OCI-LY7 (cell line): ENCODE results near the gene NAB1. TPM values are rescaled to one million over a fixed set of nuclear protein-coding genes. Genes with fewer than 3 reads are reported as not detected.
"Not testable (repeated sequence)": the region's sequence is repeated elsewhere in the genome, so short reads cannot be mapped to it uniquely, and the experiment has no call there.

Source experiments
- BruUV-seq: library from RNA; stranded (reverse); fragments of 400-500 nt; replicated peaks from 2 replicates; lab custom pipeline; 2021; lab: Mats Ljungman, UMichigan
- CTCF ChIA-PET: fragments of 300-600 bp; sonication (Branson Sonifier 250); formaldehyde crosslinking; loops from one replicate; lab custom pipeline; 2022; ENCODE audit warnings: antibody characterized with exemption; ENCODE audit not compliant: unreplicated experiment; lab: Charles Lee
- POLR2A ChIA-PET: fragments of 300-600 bp; sonication (Branson Sonifier 250); formaldehyde crosslinking; loops from one replicate; lab custom pipeline; 2022; ENCODE audit warnings: antibody characterized with exemption; lab: Charles Lee
- DNase-seq: peaks from one replicate; pipeline ENCODE4 v3.0.0-alpha.2; 2015; ENCODE audit warnings: low spot score
- H2AFZ ChIP-seq: fragments of 200-600 bp; sonication (generic), shearing (Covaris generic); 2 replicates; pipeline ENCODE4 v1.6.1; 2014; ENCODE audit warnings: mild to moderate bottlenecking, antibody characterized with exemption, low read length, moderate library complexity
- H3K27ac ChIP-seq: fragments of 200-600 bp; sonication (generic); 2 replicates; pipeline ENCODE4 v1.5.1; 2014; ENCODE audit warnings: mixed run types, low read depth, mild to moderate bottlenecking, moderate library complexity, low read length, inconsistent platforms; ENCODE audit not compliant: poor library complexity, severe bottlenecking
- H3K36me3 ChIP-seq: fragments of 200-600 bp; sonication (generic); 2 replicates; pipeline ENCODE4 v1.6.1; 2014; ENCODE audit warnings: mild to moderate bottlenecking, antibody characterized with exemption, low read length, moderate library complexity, mixed read lengths; ENCODE audit not compliant: insufficient read depth
- H3K4me1 ChIP-seq: fragments of 200-600 bp; sonication (generic); 2 replicates; pipeline ENCODE4 v1.5.1; 2014; ENCODE audit warnings: mild to moderate bottlenecking, low read length; ENCODE audit not compliant: insufficient read depth, poor library complexity, severe bottlenecking
- H3K4me2 ChIP-seq: fragments of 200-600 bp; sonication (generic); 2 replicates; pipeline ENCODE4 v1.6.1; 2014; ENCODE audit warnings: mild to moderate bottlenecking, low read length
- H3K4me3 ChIP-seq: fragments of 200-600 bp; sonication (generic); 2 replicates; pipeline ENCODE4 v1.5.1; 2014; ENCODE audit warnings: mild to moderate bottlenecking, low read depth, low read length; ENCODE audit not compliant: poor library complexity, severe bottlenecking
- H3K79me2 ChIP-seq: fragments of 200-600 bp; sonication (generic); 2 replicates; pipeline ENCODE4 v1.6.1; 2016; ENCODE audit warnings: low read depth, mild to moderate bottlenecking, low read length, moderate library complexity, mixed read lengths; ENCODE audit not compliant: insufficient read depth
- H3K9me2 ChIP-seq: fragments of 200-600 bp; sonication (generic); 2 replicates; pipeline ENCODE4 v1.6.1; 2016; ENCODE audit warnings: mild to moderate bottlenecking, low read length, mixed read lengths; ENCODE audit not compliant: insufficient read depth
- H3K9me3 ChIP-seq: fragments of 200-600 bp; sonication (generic); 2 replicates; pipeline ENCODE4 v1.6.1; 2014; ENCODE audit warnings: mild to moderate bottlenecking, mixed run types, low read length, mixed read lengths
- H4K20me1 ChIP-seq: fragments of 200-600 bp; sonication (generic); 2 replicates; pipeline ENCODE4 v1.6.1; 2014; ENCODE audit warnings: mild to moderate bottlenecking, antibody characterized with exemption, low read length, moderate library complexity, mixed read lengths; ENCODE audit not compliant: insufficient read depth
- CTCF ChIP-seq: fragments of 200-600 bp; sonication (generic); conservative IDR thresholded peaks from 2 replicates; pipeline ENCODE4 v1.5.1; 2014; ENCODE audit warnings: mild to moderate bottlenecking, antibody characterized with exemption, low read length, moderate library complexity, mixed read lengths
- EZH2phosphoT487 ChIP-seq: fragments of 200-600 bp; sonication (generic); IDR thresholded peaks from 2 replicates; pipeline ENCODE4 v1.6.1; 2018; ENCODE audit warnings: low read depth, borderline replicate concordance, mild to moderate bottlenecking, mixed run types, antibody characterized with exemption, low read length, moderate library complexity, mixed read lengths
- intact Hi-C: fragments of 100-400 bp; cut with micrococcal nuclease; formaldehyde crosslinking; loops from one replicate; pipeline ENCODE4 v1.10.0; 2022; ENCODE audit not compliant: unreplicated experiment
- total RNA-seq, 2 experiments: library from RNA; depleted of rRNA in 1 of 2; stranded (reverse); fragments of >200 nt in 1 of 2; shearing (Covaris generic) in 1 of 2; gene quantifications; 2 replicates each; pipeline ENCODE4 v1.2.3, GENCODE V29; 2014 to 2022

Gene NAB1
- total RNA-seq, 2 experiments from 2014 or later = 24.5 to 30.2 TPM

GRCh38 chr2:190705280-190705679 lies 56.4 kb downstream of the NAB1 start:
- no peak for TF ChIP-seq CTCF
- TF ChIP-seq EZH2phosphoT487 = no peak
- H2AFZ ChIP-seq = no peak overlapping the region
- ChIA-PET CTCF (no interaction called here), POLR2A (interaction anchor here (0.6 kb wide), 1 partner anchor 255 kb away, joined by 6 read pairs; no protein-coding TSS in a partner anchor)
- no peaks in the 10 kb centered on the region for H3K4me1 ChIP-seq
- H3K27ac ChIP-seq = no peak overlapping the region
- no peaks in the 10 kb centered on the region for H3K9me2 ChIP-seq
- H3K4me3 ChIP-seq = no peak overlapping the region
- H3K9me3 ChIP-seq = no peaks in the 10 kb centered on the region
- H3K36me3 ChIP-seq = no peaks in the 10 kb centered on the region
- no peak overlapping the region for H3K4me2 ChIP-seq
- intact Hi-C loops = no loop called here
- no peaks in the 10 kb centered on the region for H4K20me1 ChIP-seq
- no TSS peak for BruUV-seq
- H3K79me2 ChIP-seq = no peaks in the 10 kb centered on the region
- no peak for DNase-seq

GRCh38 chr2:190707726-190708125 lies 58.8 kb downstream of the NAB1 start:
- Histone ChIP-seq H3K79me2 (no peaks in the 10 kb centered on the region), H3K9me2 (no peaks in the 10 kb centered on the region), H3K27ac (no peak overlapping the region), H3K36me3 (no peaks in the 10 kb centered on the region), H3K4me3 (no peak overlapping the region), H3K9me3 (no peaks in the 10 kb centered on the region), H3K4me1 (no peaks in the 10 kb centered on the region), H3K4me2 (no peak overlapping the region), H4K20me1 (no peaks in the 10 kb centered on the region), H2AFZ (no peak overlapping the region)
- BruUV-seq = no TSS peak
- CTCF ChIA-PET = no interaction called here
- POLR2A ChIA-PET = interaction anchor here (0.6 to 0.9 kb wide), 2 partner anchors 11 to 331 kb away, joined by 3 to 4 read pairs; no protein-coding TSS in a partner anchor
- DNase-seq = no peak
- TF ChIP-seq EZH2phosphoT487 (no peak), CTCF (no peak)
- intact Hi-C loops = no loop called here

- POLR2A ChIA-PET = interaction anchor here (0.7 to 0.9 kb wide), 3 partner anchors 58 to 1341 kb away, joined by 4 to 6 read pairs (median 4); no protein-coding TSS in a partner anchor
- intact Hi-C loops = not testable (repeated sequence)
Observed at GRCh38 chr2:190708650-190709049, 59.8 kb downstream of the NAB1 start.

More at GRCh38 chr2:190708650-190709049, 59.8 kb downstream of the NAB1 start:
- H3K9me3 ChIP-seq, H3K4me2 ChIP-seq, H4K20me1 ChIP-seq, H3K79me2 ChIP-seq, H3K27ac ChIP-seq, CTCF ChIA-PET, H3K9me2 ChIP-seq, H3K4me1 ChIP-seq, BruUV-seq, H3K4me3 ChIP-seq, DNase-seq, H2AFZ ChIP-seq, H3K36me3 ChIP-seq: not testable (repeated sequence)
